GM06990 (cell line): Measurements from ENCODE around the gene METTL16.
"Not testable (repeated sequence)": the region's sequence is repeated elsewhere in the genome, so short reads cannot be mapped to it uniquely, and the experiment has no call there.

ENCODE experiments used
- DNase-seq: peaks from one replicate; pipeline ENCODE4 v3.0.0-alpha.2; 2011; ENCODE audit not compliant: insufficient read length; ENCODE audit errors: extremely low read depth
- H3K27me3 ChIP-seq: replicated peaks from 2 replicates; pipeline ENCODE4 v1.6.0; 2011; ENCODE audit warnings: low read length; ENCODE audit not compliant: control insufficient read depth, insufficient read depth
- H3K36me3 ChIP-seq: 2 replicates; pipeline ENCODE4 v1.5.1; 2011; ENCODE audit warnings: low read length; ENCODE audit not compliant: control insufficient read depth, insufficient read depth
- H3K4me3 ChIP-seq: replicated peaks from 2 replicates; pipeline ENCODE4 v1.5.1; 2011; ENCODE audit warnings: low read depth, mild to moderate bottlenecking, control low read depth, low read length
- CTCF ChIP-seq: IDR thresholded peaks from 2 replicates; pipeline ENCODE4 v1.5.1; 2011; ENCODE audit warnings: low read length, control low read depth, mild to moderate bottlenecking, inconsistent platforms; ENCODE audit not compliant: insufficient read depth, poor library complexity, severe bottlenecking

METTL16 gene

GRCh38 chr17:2450016-2450650 is 61.6 kb downstream of the METTL16 start:
- Histone ChIP-seq H3K27me3 (no peaks in the 10 kb centered on the region), H3K4me3 (no peak overlapping the region), H3K36me3 (no peaks in the 10 kb centered on the region)
- DNase-seq: no peak
- TF ChIP-seq CTCF: no peak

- TF ChIP-seq CTCF: no peak
- DNase-seq: no peak
- H3K36me3 ChIP-seq: no peaks in the 10 kb centered on the region
- H3K4me3 ChIP-seq: no peak overlapping the region
- H3K27me3 ChIP-seq: no peaks in the 10 kb centered on the region
Observed at GRCh38 chr17:2449486-2449885, 62.2 kb downstream of the METTL16 start.

GRCh38 chr17:2447479-2447878 is 64.2 kb downstream of the METTL16 start:
- H3K27me3 ChIP-seq, H3K36me3 ChIP-seq, H3K4me3 ChIP-seq, DNase-seq: not testable (repeated sequence)

GRCh38 chr17:2445638-2446037 is 66.0 kb downstream of the METTL16 start:
- no peak for TF ChIP-seq CTCF
- DNase-seq: no peak

GRCh38 chr17:2444382-2444781 is 67.3 kb downstream of the METTL16 start:
- no peak for TF ChIP-seq CTCF
- DNase-seq: no peak
- no peaks in the 10 kb centered on the region for H3K27me3 ChIP-seq
- no peak overlapping the region for H3K4me3 ChIP-seq
- H3K36me3 ChIP-seq: peaks cover 2% of the 10 kb centered on the region

More at GRCh38 chr17:2445638-2446037, 66.0 kb downstream of the METTL16 start:
- Histone ChIP-seq H3K36me3 (peaks cover 2% of the 10 kb centered on the region), H3K4me3 (no peak overlapping the region), H3K27me3 (no peaks in the 10 kb centered on the region)

GRCh38 chr17:2442166-2442565 is 69.5 kb downstream of the METTL16 start:
- H3K36me3 ChIP-seq: peaks cover 7% of the 10 kb centered on the region
- TF ChIP-seq CTCF: no peak
- no peak overlapping the region for H3K4me3 ChIP-seq
- no peak for DNase-seq
- no peaks in the 10 kb centered on the region for H3K27me3 ChIP-seq
